ENCODE results near the gene WFDC2.

WFDC2 gene

GRCh38 chr20:45489083-45489531 lies 19.6 kb downstream of the WFDC2 start:
- DNase-seq (ENCODE audit: insufficient read length, low spot score) (no peak), FAIRE-seq (no peak)

- FAIRE-seq (no peak), DNase-seq (ENCODE audit: insufficient read length, low spot score) (no peak)
Measured at GRCh38 chr20:45495501-45495941, 26.0 kb downstream of the WFDC2 start.

- DNase-seq (ENCODE audit: insufficient read length, low spot score): no peak
- no peak for FAIRE-seq
Measured at GRCh38 chr20:45496166-45496565, 26.6 kb downstream of the WFDC2 start.

GRCh38 chr20:45497971-45498494 lies 28.5 kb downstream of the WFDC2 start:
- FAIRE-seq (no peak), DNase-seq (ENCODE audit: insufficient read length, low spot score) (no peak)

GRCh38 chr20:45500022-45500421 lies 30.5 kb downstream of the WFDC2 start:
- FAIRE-seq (no peak), DNase-seq (ENCODE audit: insufficient read length, low spot score) (no peak)

GRCh38 chr20:45501600-45501999 lies 32.0 kb downstream of the WFDC2 start:
- DNase-seq (ENCODE audit: insufficient read length, low spot score): no peak
- FAIRE-seq: no peak

GRCh38 chr20:45502561-45502960 lies 33.0 kb downstream of the WFDC2 start:
- DNase-seq (ENCODE audit: insufficient read length, low spot score) (no peak), FAIRE-seq (no peak)

- FAIRE-seq (no peak), DNase-seq (ENCODE audit: insufficient read length, low spot score) (no peak)
Measured at GRCh38 chr20:45503403-45503802, 33.9 kb downstream of the WFDC2 start.

- no peak for DNase-seq (ENCODE audit: insufficient read length, low spot score)
- FAIRE-seq: no peak
Measured at GRCh38 chr20:45506398-45506797, 36.8 kb downstream of the WFDC2 start.

- FAIRE-seq: no peak
- DNase-seq (ENCODE audit: insufficient read length, low spot score): no peak
Measured at GRCh38 chr20:45507011-45507820, 37.7 kb downstream of the WFDC2 start.

- FAIRE-seq: no peak
- DNase-seq (ENCODE audit: insufficient read length, low spot score): no peak
Measured at GRCh38 chr20:45508068-45508886, 38.7 kb downstream of the WFDC2 start.

GRCh38 chr20:45509091-45509490 lies 39.5 kb downstream of the WFDC2 start:
- DNase-seq (ENCODE audit: insufficient read length, low spot score) (no peak), FAIRE-seq (no peak)

GRCh38 chr20:45510242-45510862 lies 40.8 kb downstream of the WFDC2 start:
- no peak for FAIRE-seq
- DNase-seq (ENCODE audit: insufficient read length, low spot score): no peak

GRCh38 chr20:45515147-45515913 lies 45.8 kb downstream of the WFDC2 start, which contains the start of gene SPINT3:
Gene SPINT3 (minus strand): TSS chr20:45515622. CDS start chr20:45515608, 14 bp downstream.
- no peak for DNase-seq (ENCODE audit: insufficient read length, low spot score)
- FAIRE-seq: no peak

GRCh38 chr20:45518282-45518681 lies 48.7 kb downstream of the WFDC2 start:
- DNase-seq (ENCODE audit: insufficient read length, low spot score): no peak
- FAIRE-seq: no peak

- no peak for FAIRE-seq
- DNase-seq (ENCODE audit: insufficient read length, low spot score): no peak
Measured at GRCh38 chr20:45523821-45524220, 54.3 kb downstream of the WFDC2 start.

GRCh38 chr20:45527294-45527693 lies 57.7 kb downstream of the WFDC2 start:
- FAIRE-seq: no peak
- DNase-seq (ENCODE audit: insufficient read length, low spot score): no peak
